ENCODE data around the gene PNPLA1.

- TF ChIP-seq CREB1 (IDR thresholded peaks at IDR 0.05; ENCODE audit: low read depth): no peak
- TF ChIP-seq TAF1 (IDR thresholded peaks at IDR 0.05; ENCODE audit: low read depth): no peak
- no peak for TF ChIP-seq REST (IDR thresholded peaks at IDR 0.05; ENCODE audit: low read depth)
Observed at GRCh38 chr6:36273802-36274514, 4.1 kb downstream of the PNPLA1 start.
